ENCODE data around the gene ADORA3. TPM values are rescaled to one million over a fixed set of nuclear protein-coding genes. Genes with fewer than 3 reads are reported as not detected.

The ADORA3 gene
- total RNA-seq, 1 experiment from 2014 or later = not detected

- no peak for DNase-seq (ENCODE audit: low read depth, low spot score)
- no peak for ATAC-seq
- intact Hi-C loops (cut with micrococcal nuclease; ENCODE audit: unreplicated experiment) (loop anchor here (10.0 kb wide), 1 partner anchor 258 kb away; no protein-coding TSS in a partner anchor), in situ Hi-C loops (cut with HindIII; ENCODE audit: low pct_unique_long_range_greater_than_20kb, low sequenced_read_pairs) (no loop called here)
- TF ChIP-seq CTCF (IDR thresholded peaks at IDR 0.05) = no peak
- TF ChIP-seq POLR2AphosphoS5 (IDR thresholded peaks at IDR 0.05; ENCODE audit: low read depth, low read length) = no peak
- no peak for TF ChIP-seq SIN3A (IDR thresholded peaks at IDR 0.05; ENCODE audit: borderline replicate concordance, insufficient read depth, low read depth, low read length)
- TF ChIP-seq TCF7L2 (IDR thresholded peaks at IDR 0.05; ENCODE audit: low read depth, low read length) = no peak
- no peak for TF ChIP-seq REST (IDR thresholded peaks at IDR 0.05; ENCODE audit: insufficient read depth in 1 of 2, low read depth in 2 of 2, low read length in 1 of 2)
- Histone ChIP-seq H3K36me3 (ENCODE audit: control insufficient read depth, insufficient read depth, low read length) (no peaks in the 10 kb centered on the region), H3K4me1 (ENCODE audit: control insufficient read depth, insufficient read depth, low read length) (no peaks in the 10 kb centered on the region), H3K27ac (ENCODE audit: low read length) (no peak overlapping the region), H3K4me3 (ENCODE audit: low read depth in 2 of 2, low read length in 2 of 2) (no peak overlapping the region), H3K9me3 (ENCODE audit: control insufficient read depth, insufficient read depth, low read depth, low read length) (no peaks in the 10 kb centered on the region), H3K27me3 (ENCODE audit: control insufficient read depth, insufficient read depth, low read length) (no peaks in the 10 kb centered on the region)
- CTCF ChIA-PET = no interaction called here
- POLR2A ChIA-PET = no interaction called here
- no TSS peak for BruUV-seq (replicated peaks)
Observed at GRCh38 chr1:111487133-111487532, 16.3 kb downstream of the ADORA3 start.

GRCh38 chr1:111486431-111486830, 17.0 kb downstream of the ADORA3 start:
- intact Hi-C loops (cut with micrococcal nuclease; ENCODE audit: unreplicated experiment) = loop anchor here (10.0 kb wide), 1 partner anchor 258 kb away; no protein-coding TSS in a partner anchor
- H3K4me3 ChIP-seq (ENCODE audit: low read depth in 2 of 2, low read length in 2 of 2) = no peak overlapping the region
- DNase-seq (ENCODE audit: low read depth, low spot score) (no peak), ATAC-seq (no peak)
- BruUV-seq (replicated peaks) = no TSS peak
- TF ChIP-seq POLR2AphosphoS5 (IDR thresholded peaks at IDR 0.05; ENCODE audit: low read depth, low read length) = no peak
- in situ Hi-C loops (cut with HindIII; ENCODE audit: low pct_unique_long_range_greater_than_20kb, low sequenced_read_pairs) = no loop called here
- CTCF ChIA-PET = no interaction called here
- H3K4me1 ChIP-seq (ENCODE audit: control insufficient read depth, insufficient read depth, low read length) = no peaks in the 10 kb centered on the region
- H3K27me3 ChIP-seq (ENCODE audit: control insufficient read depth, insufficient read depth, low read length) = no peaks in the 10 kb centered on the region
- POLR2A ChIA-PET = no interaction called here
- no peak overlapping the region for H3K27ac ChIP-seq (ENCODE audit: low read length)
- H3K9me3 ChIP-seq (ENCODE audit: control insufficient read depth, insufficient read depth, low read depth, low read length) = no peaks in the 10 kb centered on the region
- H3K36me3 ChIP-seq (ENCODE audit: control insufficient read depth, insufficient read depth, low read length) = no peaks in the 10 kb centered on the region

GRCh38 chr1:111484391-111485026, 18.9 kb downstream of the ADORA3 start:
- ATAC-seq = no peak
- TF ChIP-seq REST (IDR thresholded peaks at IDR 0.05; ENCODE audit: insufficient read depth in 1 of 2, low read depth in 2 of 2, low read length in 1 of 2) = no peak
- TF ChIP-seq CTCF (IDR thresholded peaks at IDR 0.05) = no peak
- TF ChIP-seq TCF7L2 (IDR thresholded peaks at IDR 0.05; ENCODE audit: low read depth, low read length) = no peak
- TF ChIP-seq POLR2AphosphoS5 (IDR thresholded peaks at IDR 0.05; ENCODE audit: low read depth, low read length) = no peak
- TF ChIP-seq SIN3A (IDR thresholded peaks at IDR 0.05; ENCODE audit: borderline replicate concordance, insufficient read depth, low read depth, low read length) = no peak
- in situ Hi-C loops (cut with HindIII; ENCODE audit: low pct_unique_long_range_greater_than_20kb, low sequenced_read_pairs) = no loop called here

More at GRCh38 chr1:111484391-111485026, 18.9 kb downstream of the ADORA3 start:
- H3K4me3 ChIP-seq (ENCODE audit: low read depth in 2 of 2, low read length in 2 of 2) = no peak overlapping the region
- no peaks in the 10 kb centered on the region for H3K4me1 ChIP-seq (ENCODE audit: control insufficient read depth, insufficient read depth, low read length)
- H3K36me3 ChIP-seq (ENCODE audit: control insufficient read depth, insufficient read depth, low read length) = no peaks in the 10 kb centered on the region
- intact Hi-C loops (cut with micrococcal nuclease; ENCODE audit: unreplicated experiment) = loop anchor here (10.0 kb wide), 1 partner anchor 260 kb away; no protein-coding TSS in a partner anchor
- DNase-seq (ENCODE audit: low read depth, low spot score) = no peak
- CTCF ChIA-PET = interaction anchor here (0.6 kb wide), 3 partner anchors 34 to 179 kb away, joined by 3 to 6 read pairs (median 3); no protein-coding TSS in a partner anchor
- no TSS peak for BruUV-seq (replicated peaks)
- H3K9me3 ChIP-seq (ENCODE audit: control insufficient read depth, insufficient read depth, low read depth, low read length) = no peaks in the 10 kb centered on the region
- POLR2A ChIA-PET = no interaction called here
- H3K27ac ChIP-seq (ENCODE audit: low read length) = no peak overlapping the region
- no peaks in the 10 kb centered on the region for H3K27me3 ChIP-seq (ENCODE audit: control insufficient read depth, insufficient read depth, low read length)

All from Panc1 (cell line).